HepG2 (cell line): Measurements from ENCODE around the gene ATPAF2.

Experiments used
- MAFK ChIP-seq, 2 experiments: IDR thresholded peaks in 1 of 2; conservative IDR thresholded peaks in 1 of 2; 2 replicates each; pipeline ENCODE4 v1.6.1; 2011; ENCODE audit warnings: improper control_type of control experiment in 2 of 2, low read length in 2 of 2
- POLR2A ChIP-seq, 2 experiments: IDR thresholded peaks; 2 replicates each; pipeline ENCODE4 v1.6.1; 2011; ENCODE audit warnings: low read depth in 2 of 2, low read length in 2 of 2, mild to moderate bottlenecking in 1 of 2, moderate library complexity in 1 of 2; ENCODE audit not compliant: insufficient read depth in 1 of 2
- SIN3A ChIP-seq: IDR thresholded peaks from 2 replicates; pipeline ENCODE4 v1.6.1; 2011; ENCODE audit warnings: low read depth, mild to moderate bottlenecking, control low read depth, low read length, borderline replicate concordance
- ZZZ3 ChIP-seq: sonication (generic); formaldehyde crosslinking; IDR thresholded peaks from 2 replicates; pipeline ENCODE4 v1.4.0; 2020; ENCODE audit warnings: missing genetic modification reagents, mild to moderate bottlenecking, borderline replicate concordance
- TF ChIP-seq, protein P1 (sequence below): sonication (generic); formaldehyde crosslinking; IDR thresholded peaks from 2 replicates; pipeline ENCODE4 v1.5.1; 2020; ENCODE audit warnings: mild to moderate bottlenecking, missing genetic modification reagents, borderline replicate concordance

DNA sequence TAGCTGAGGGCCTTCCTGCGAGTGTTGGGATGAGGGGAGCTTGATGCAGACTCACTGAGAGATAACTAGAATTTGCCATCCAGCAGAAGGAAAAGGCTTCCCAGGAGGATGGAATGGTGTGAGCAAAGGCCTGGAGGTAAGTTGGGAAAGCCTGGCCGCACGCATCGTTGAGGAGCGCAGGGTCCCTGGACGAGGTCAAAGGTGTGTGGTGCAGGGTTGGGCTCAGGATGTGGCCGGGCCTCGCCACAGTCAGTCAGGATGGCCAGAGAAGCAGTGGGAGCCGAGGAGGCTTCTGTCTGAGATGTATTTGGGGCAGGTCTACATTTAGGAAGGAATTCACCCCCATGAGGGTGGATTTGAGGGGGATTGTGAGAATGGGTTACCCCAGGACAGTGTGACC is 49.9 kb downstream of the ATPAF2 start:
- no peak for TF ChIP-seq SIN3A
- TF ChIP-seq, protein P1, sequence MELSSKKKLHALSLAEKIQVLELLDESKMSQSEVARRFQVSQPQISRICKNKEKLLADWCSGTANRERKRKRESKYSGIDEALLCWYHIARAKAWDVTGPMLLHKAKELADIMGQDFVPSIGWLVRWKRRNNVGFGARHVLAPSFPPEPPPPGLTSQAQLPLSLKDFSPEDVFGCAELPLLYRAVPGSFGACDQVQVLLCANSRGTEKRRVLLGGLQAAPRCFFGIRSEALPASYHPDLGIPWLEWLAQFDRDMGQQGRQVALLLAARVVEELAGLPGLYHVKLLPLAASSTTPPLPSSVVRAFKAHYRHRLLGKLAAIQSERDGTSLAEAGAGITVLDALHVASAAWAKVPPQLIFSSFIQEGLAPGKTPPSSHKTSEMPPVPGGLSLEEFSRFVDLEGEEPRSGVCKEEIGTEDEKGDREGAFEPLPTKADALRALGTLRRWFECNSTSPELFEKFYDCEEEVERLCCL (CRISPR knock-in tag), result no peak
- no peak for TF ChIP-seq MAFK (conservative IDR thresholded peaks at IDR 0.05 in 1 of 2, IDR thresholded peaks at IDR 0.05 in 1 of 2; ENCODE audit: low read length in 2 of 2)
- TF ChIP-seq POLR2A (IDR thresholded peaks at IDR 0.05; ENCODE audit: insufficient read depth in 1 of 2, low read depth in 2 of 2, low read length in 2 of 2), result no peak
- TF ChIP-seq ZZZ3, result no peak
